H1 (cell line): ENCODE measurements around the gene SLIRP. TPM values are rescaled to one million over a fixed set of nuclear protein-coding genes. Genes with fewer than 3 reads are reported as not detected.

Source experiments
- CTCF ChIA-PET: fragments of 300-600 bp; sonication (Branson Sonifier 250); formaldehyde crosslinking; loops from one replicate; lab custom pipeline; 2021; ENCODE audit not compliant: partially characterized antibody; lab: Charles Lee
- POLR2A ChIA-PET: fragments of 300-600 bp; sonication (Branson Sonifier 250); formaldehyde crosslinking; loops from one replicate; lab custom pipeline; 2021; ENCODE audit warnings: inconsistent platforms; ENCODE audit not compliant: partially characterized antibody; lab: Charles Lee
- DNase-seq, 2 experiments: peaks; one replicate each; pipeline versions ENCODE4 v3.0.0 to v3.0.0-alpha.2; 2010 to 2022; ENCODE audit warnings: low spot score in 2 of 2, low read depth in 1 of 2, mixed read lengths in 1 of 2
- FAIRE-seq: peaks from 2 replicates; lab custom pipeline; 2011; peaks lifted over from hg19 to GRCh38; lab: Jason Lieb, UNC
- H2AFZ ChIP-seq: 2 replicates; pipeline ENCODE4 v1.8.1; 2012; ENCODE audit warnings: low read length, inconsistent platforms
- H2AK5ac ChIP-seq: 2 replicates; pipeline ENCODE4 v1.6.1; 2013; ENCODE audit warnings: low read depth, low read length
- H2BK120ac ChIP-seq: replicated peaks from 2 replicates; pipeline ENCODE3; 2013; ENCODE audit warnings: low read depth, low read length, inconsistent platforms
- H2BK12ac ChIP-seq: 2 replicates; pipeline ENCODE4 v1.6.1; 2013; ENCODE audit warnings: low read depth, low read length
- H2BK15ac ChIP-seq: 2 replicates; pipeline ENCODE4 v1.6.1; 2013; ENCODE audit warnings: low read length
- H2BK20ac ChIP-seq: 2 replicates; pipeline ENCODE4 v1.6.1; 2013; ENCODE audit warnings: low read length
- H2BK5ac ChIP-seq: 2 replicates; pipeline ENCODE4 v1.6.1; 2013; ENCODE audit warnings: low read depth, low read length
- H3K14ac ChIP-seq: 2 replicates; pipeline ENCODE4 v1.6.1; 2013; ENCODE audit warnings: inconsistent platforms; ENCODE audit not compliant: insufficient read length
- H3K18ac ChIP-seq: 2 replicates; pipeline ENCODE4 v1.6.1; 2013; ENCODE audit warnings: low read length; ENCODE audit errors: extremely low read depth
- H3K23ac ChIP-seq: 2 replicates; pipeline ENCODE4 v1.6.1; 2013; ENCODE audit warnings: inconsistent platforms; ENCODE audit not compliant: insufficient read length
- H3K23me2 ChIP-seq: 2 replicates; pipeline ENCODE4 v1.6.1; 2013; ENCODE audit warnings: low read depth, low read length
- H3K27ac ChIP-seq: 2 replicates; pipeline ENCODE4 v1.6.1; 2011; ENCODE audit warnings: low read depth, low read length, inconsistent platforms
- H3K27me3 ChIP-seq, 4 experiments: replicated peaks in 1 of 4; 1 replicate in 1 of 4; 2 replicates in 3 of 4; pipeline versions ENCODE4 v1.6.1 to v1.8.1; 2011 to 2013; ENCODE audit warnings: low read length in 3 of 4, mild to moderate bottlenecking in 3 of 4, inconsistent platforms in 2 of 4, mixed read lengths in 2 of 4, moderate library complexity in 1 of 4; ENCODE audit not compliant: control insufficient read depth in 3 of 4, insufficient read depth in 3 of 4; ENCODE audit errors: extremely low read depth in 1 of 4
- H3K36me3 ChIP-seq, 4 experiments: 2 replicates each; pipeline versions ENCODE4 v1.6.1 to v1.8.1; 2011 to 2013; ENCODE audit warnings: mild to moderate bottlenecking in 4 of 4, low read length in 3 of 4, moderate library complexity in 2 of 4, control low read depth in 1 of 4, inconsistent platforms in 1 of 4; ENCODE audit not compliant: insufficient read depth in 4 of 4, control insufficient read depth in 2 of 4
- H3K4ac ChIP-seq: replicated peaks from 2 replicates; pipeline ENCODE3; 2013; ENCODE audit warnings: low read length, low read depth, mixed read lengths, inconsistent platforms; ENCODE audit not compliant: insufficient read length
- H3K4me1 ChIP-seq, 4 experiments: replicated peaks in 1 of 4; 1 replicate in 1 of 4; 2 replicates in 3 of 4; pipeline versions ENCODE4 v1.6.1 to v1.8.1; 2011 to 2013; ENCODE audit warnings: low read length in 3 of 4, inconsistent platforms in 2 of 4, mixed read lengths in 1 of 4; ENCODE audit not compliant: insufficient read depth in 4 of 4, control insufficient read depth in 3 of 4
- H3K4me2 ChIP-seq, 2 experiments: 2 replicates each; pipeline versions ENCODE4 v1.6.1 to v1.8.1; 2011 to 2013; ENCODE audit warnings: low read depth in 2 of 2, low read length in 2 of 2, control low read depth in 1 of 2, inconsistent platforms in 1 of 2, mild to moderate bottlenecking in 1 of 2; ENCODE audit not compliant: insufficient read depth in 1 of 2
- H3K4me3 ChIP-seq, 4 experiments: fragments of 200-600, 300-600 bp in 1 of 4; sonication (generic), shearing (Covaris generic), sonication (Bioruptor Twin) in 1 of 4; 2 replicates each; pipeline versions ENCODE4 v1.5.1 to v1.8.1; 2011 to 2016; ENCODE audit warnings: low read length in 4 of 4, low read depth in 3 of 4, control low read depth in 2 of 4, inconsistent platforms in 2 of 4, mild to moderate bottlenecking in 2 of 4, mixed read lengths in 1 of 4, moderate library complexity in 1 of 4; ENCODE audit not compliant: insufficient read depth in 2 of 4; ENCODE audit errors: extremely low read depth in 1 of 4
- H3K56ac ChIP-seq: replicated peaks from 2 replicates; pipeline ENCODE3; 2013; ENCODE audit warnings: low read depth, mild to moderate bottlenecking, mixed read lengths, low read length, inconsistent platforms; ENCODE audit not compliant: insufficient read length
- H3K79me1 ChIP-seq: 2 replicates; pipeline ENCODE4 v1.6.1; 2013; ENCODE audit warnings: low read depth, low read length, control low read depth
- H3K79me2 ChIP-seq, 2 experiments: 2 replicates each; pipeline versions ENCODE4 v1.6.1 to v1.8.1; 2012 to 2013; ENCODE audit warnings: low read length in 2 of 2, mild to moderate bottlenecking in 2 of 2, inconsistent platforms in 1 of 2; ENCODE audit not compliant: insufficient read depth in 2 of 2, control insufficient read depth in 1 of 2
- H3K9ac ChIP-seq, 4 experiments: replicated peaks in 1 of 4; 1 replicate in 1 of 4; 2 replicates in 3 of 4; pipeline versions ENCODE4 v1.6.1 to v1.8.1; 2011 to 2013; ENCODE audit warnings: low read depth in 3 of 4, low read length in 3 of 4, control low read depth in 2 of 4, mild to moderate bottlenecking in 2 of 4, moderate library complexity in 2 of 4, inconsistent platforms in 1 of 4; ENCODE audit errors: extremely low read depth in 1 of 4
- H3K9me3 ChIP-seq, 2 experiments: 2 replicates each; pipeline versions ENCODE4 v1.6.1 to v1.8.1; 2012 to 2013; ENCODE audit warnings: mild to moderate bottlenecking in 2 of 2, moderate library complexity in 2 of 2, control low read depth in 1 of 2, inconsistent platforms in 1 of 2, low read depth in 1 of 2, low read length in 1 of 2, mixed read lengths in 1 of 2; ENCODE audit not compliant: insufficient read depth in 2 of 2
- H4K20me1 ChIP-seq, 2 experiments: replicated peaks in 1 of 2; 2 replicates each; pipeline versions ENCODE3 to v1.8.1; 2011 to 2013; ENCODE audit warnings: inconsistent platforms in 2 of 2, low read length in 2 of 2, mild to moderate bottlenecking in 1 of 2; ENCODE audit not compliant: insufficient read depth in 2 of 2, control insufficient read depth in 1 of 2
- H4K5ac ChIP-seq: 2 replicates; pipeline ENCODE4 v1.6.1; 2013; ENCODE audit warnings: low read length, low read depth, mixed read lengths, inconsistent platforms; ENCODE audit not compliant: insufficient read length
- H4K8ac ChIP-seq: 2 replicates; pipeline ENCODE4 v1.8.0; 2013; ENCODE audit warnings: mild to moderate bottlenecking, moderate library complexity, low read length, inconsistent platforms; ENCODE audit not compliant: insufficient read depth; ENCODE audit errors: extremely low read depth
- H4K91ac ChIP-seq: replicated peaks from 2 replicates; pipeline ENCODE3; 2013; ENCODE audit warnings: low read length, mixed read lengths, inconsistent platforms; ENCODE audit not compliant: insufficient read length
- CBX5 ChIP-seq: fragments of 300-800, 300-1000 bp; sonication (generic); IDR thresholded peaks from 2 replicates; pipeline ENCODE4 v1.7.1; 2016; ENCODE audit warnings: antibody characterized with exemption, low read length, low read depth
- CREB1 ChIP-seq: IDR thresholded peaks from 2 replicates; pipeline ENCODE4 v1.6.1; 2012; ENCODE audit warnings: inconsistent platforms
- HDAC2 ChIP-seq, 2 experiments: fragments of 300-600 bp in 1 of 2; sonication (generic) in 1 of 2; IDR thresholded peaks; 2 replicates each; pipeline ENCODE4 v1.6.1; 2011 to 2012; ENCODE audit warnings: low read depth in 2 of 2, low read length in 2 of 2, mild to moderate bottlenecking in 2 of 2, moderate library complexity in 2 of 2, borderline replicate concordance in 1 of 2, inconsistent platforms in 1 of 2
- PHF8 ChIP-seq: fragments of 200-600 bp; sonication (generic); conservative IDR thresholded peaks from 2 replicates; pipeline ENCODE4 v1.7.1; 2012; ENCODE audit warnings: low read depth, mild to moderate bottlenecking, inconsistent platforms, low read length, moderate library complexity
- RFX5 ChIP-seq: IDR thresholded peaks from 2 replicates; pipeline ENCODE4 v1.6.1; 2011; ENCODE audit warnings: low read depth, low read length, improper control_type of control experiment, borderline replicate concordance
- SP2 ChIP-seq: IDR thresholded peaks from 2 replicates; pipeline ENCODE4 v1.6.1; 2012; ENCODE audit warnings: mild to moderate bottlenecking, low read length, inconsistent platforms
- SP4 ChIP-seq: IDR thresholded peaks from 2 replicates; pipeline ENCODE4 v1.6.1; 2012; ENCODE audit warnings: low read length, inconsistent platforms
- TAF1 ChIP-seq: IDR thresholded peaks from 2 replicates; pipeline ENCODE4 v1.6.1; 2011; ENCODE audit warnings: mild to moderate bottlenecking, low read depth, low read length
- TAF7 ChIP-seq: optimal IDR thresholded peaks from 2 replicates; pipeline ENCODE3; 2011; ENCODE audit warnings: low read depth, mild to moderate bottlenecking, inconsistent platforms, low read length, moderate library complexity, borderline replicate concordance
- YY1 ChIP-seq: IDR thresholded peaks from 2 replicates; pipeline ENCODE4 v1.6.1; 2011; ENCODE audit warnings: low read depth, mild to moderate bottlenecking, low read length
- ZNF274 ChIP-seq: IDR thresholded peaks from 2 replicates; pipeline ENCODE4 v1.7.0; 2012; ENCODE audit warnings: low read length, borderline replicate concordance; ENCODE audit errors: extremely low read depth
- WGBS, 2 experiments: shearing (Covaris generic) in 1 of 2; methylation state at CpG; one replicate each; pipeline versions ENCODE4 v1.1.6 to v1.1.7; 2013 to 2015; ENCODE audit warnings: low lambda C conversion rate in 2 of 2, mixed read lengths in 2 of 2, inconsistent platforms in 1 of 2, low coverage in 1 of 2, missing lambda C conversion rate in 1 of 2; ENCODE audit not compliant: insufficient replicate concordance in 2 of 2, insufficient coverage in 1 of 2, insufficient read length in 1 of 2; ENCODE audit errors: extremely low coverage in 1 of 2, missing lambda C conversion rate in 1 of 2; 5-methylcytosine and 5-hydroxymethylcytosine counted together
- polyA plus RNA-seq, 7 experiments: library from polyadenylated mRNA; depleted of rRNA in 3 of 7; stranded (reverse) in 5 of 7; unstranded in 2 of 7; fragments of >200 nt in 5 of 7; fragments of 200-250 nt in 2 of 7; gene quantifications; 1 replicate in 5 of 7; 2 replicates in 1 of 7; 4 replicates in 1 of 7; pipeline versions ENCODE4 v1.2.1 to v1.2.3, GENCODE V29; 2011 to 2013; ENCODE audit warnings: missing spikeins in 2 of 7, mixed read lengths in 2 of 7
- total RNA-seq: library from RNA; stranded (reverse); fragmentation: NEBNext Ultra II Directional; extraction: Animal tissue kit (Norgen Biotek cat#: 25700); gene quantifications from 2 replicates; pipeline ENCODE4 v1.2.1, GENCODE V29; 2021

The SLIRP gene
- total and polyA plus RNA-seq, 2 of the 8 experiments (the other 6 are each of a cell fraction or from before 2014, with no cell fraction given) = 374 to 383 TPM

DNA sequence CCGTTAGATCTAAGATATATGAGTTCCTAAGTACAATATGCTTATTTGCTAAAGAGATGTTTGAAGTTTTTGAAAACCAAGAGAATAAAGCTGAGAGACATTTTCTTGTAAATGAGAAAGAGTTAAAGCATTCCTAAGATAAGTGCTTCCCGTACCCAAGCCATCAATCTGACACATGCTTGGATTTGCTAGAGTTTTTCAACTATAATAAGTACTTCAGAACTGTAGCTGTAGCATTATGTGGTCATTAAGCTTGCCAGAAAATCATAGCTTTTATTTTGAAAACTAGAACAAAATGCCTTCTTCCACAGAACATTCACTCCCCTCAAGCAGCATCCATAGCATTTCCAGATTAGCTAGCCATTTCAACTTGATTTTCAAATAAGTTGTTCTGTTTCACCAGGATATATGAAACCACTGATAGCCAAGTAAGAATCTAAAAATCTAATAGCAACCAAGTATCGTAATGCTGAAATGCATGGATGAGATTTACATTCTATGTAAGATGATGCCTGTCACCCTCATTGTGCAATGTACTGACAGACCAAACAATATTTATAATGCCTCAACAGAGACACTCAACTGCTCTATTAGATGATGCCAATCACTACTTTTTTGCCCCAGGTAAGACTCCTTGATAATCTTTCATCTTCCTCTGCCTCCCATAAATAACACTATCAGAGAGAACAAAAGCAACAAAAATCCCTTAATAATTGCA lies 45.1 kb downstream of the SLIRP start:
- Histone ChIP-seq H2BK15ac (no peak overlapping the region), H3K23ac (no peak overlapping the region), H3K56ac (no peak overlapping the region), H3K18ac (no peak overlapping the region), H2AK5ac (no peak overlapping the region), H3K23me2 (no peaks in the 10 kb centered on the region), H3K4me1 (no peaks in the 10 kb centered on the region), H3K27ac (no peak overlapping the region), H3K4me2 (no peak overlapping the region), H4K91ac (no peak overlapping the region), H2BK20ac (no peak overlapping the region), H3K4ac (no peak overlapping the region), H4K8ac (no peak overlapping the region), H3K27me3 (no peaks in the 10 kb centered on the region), H3K79me2 (peaks cover 0 to 40% of the 10 kb centered on the region in 2 experiments; a peak in 2 of 4 replicates), H4K5ac (no peak overlapping the region), H3K4me3 (no peak overlapping the region), H2BK5ac (no peak overlapping the region), H4K20me1 (peaks cover 2 to 3% of the 10 kb centered on the region in 2 experiments), H2BK120ac (no peak overlapping the region), H3K14ac (no peak overlapping the region), H3K36me3 (peaks cover 6 to 55% (median 31%) of the 10 kb centered on the region in 4 experiments), H2AFZ (no peak overlapping the region), H3K79me1 (no peaks in the 10 kb centered on the region), H3K9ac (no peak overlapping the region), H3K9me3 (no peaks in the 10 kb centered on the region), H2BK12ac (no peak overlapping the region)
- FAIRE-seq = no peak
- ChIA-PET POLR2A (no interaction called here), CTCF (interaction anchor here (0.8 to 1.9 kb wide), 3 partner anchors 8 to 401 kb away, joined by 4 to 10 read pairs (median 4); partner anchors contain the start of gene SNW1)
- DNase-seq = no peak
- WGBS, 2 experiments = 95% methylated on average over 3 of the region's 3 CpGs; no CpG with 5 or more reads in 1 of the 2 experiments
- TF ChIP-seq CREB1 (no peak), TAF1 (no peak), PHF8 (no peak), SP2 (no peak), HDAC2 (IDR thresholded peaks at IDR 0.05; ENCODE audit: borderline replicate concordance in 1 of 2, low read depth in 2 of 2, low read length in 2 of 2) (no peak), RFX5 (no peak), CBX5 (no peak), TAF7 (no peak), YY1 (no peak), SP4 (no peak), ZNF274 (no peak)
